GM12878 (cell line): Measurements from ENCODE around the gene PPP5C. TPM values are rescaled to one million over a fixed set of nuclear protein-coding genes. Genes with fewer than 3 reads are reported as not detected.

ENCODE experiments used
- ATAC-seq: fragments of 200-7000 bp; cut with Tn5 transposase; 3 replicates; pipeline ENCODE4 v1.9.1; 2020; ENCODE audit warnings: mild to moderate bottlenecking, moderate library complexity
- BruUV-seq: library from RNA; stranded (reverse); fragments of 400-500 nt; replicated peaks from 2 replicates; lab custom pipeline; 2021; lab: Mats Ljungman, UMichigan
- CTCF ChIA-PET: fragments of 300-600 bp; sonication (Branson Sonifier 250); formaldehyde crosslinking; extraction: SDS; loops from one replicate; lab custom pipeline; 2021; ENCODE audit warnings: inconsistent platforms; lab: Yijun Ruan, JAX
- POLR2A ChIA-PET: fragments of 350-600 bp; formaldehyde crosslinking; extraction: SDS; loops from one replicate; lab custom pipeline; 2021; ENCODE audit warnings: inconsistent platforms; lab: Charles Lee
- RAD21 ChIA-PET: fragments of 300-600 bp; sonication (Branson Sonifier 250); formaldehyde crosslinking; loops from one replicate; lab custom pipeline; 2023; ENCODE audit warnings: antibody characterized with exemption; ENCODE audit not compliant: unreplicated experiment; lab: Charles Lee
- SMC1A ChIA-PET: fragments of 300-600 bp; sonication (Branson Sonifier 250); formaldehyde crosslinking; loops from one replicate; lab custom pipeline; 2023; ENCODE audit not compliant: unreplicated experiment, uncharacterized antibody; lab: Charles Lee
- DNase-seq: peaks from one replicate; pipeline ENCODE4 v3.0.0-alpha.2; 2011; ENCODE audit warnings: low read depth, low spot score
- FAIRE-seq: peaks from 3 replicates; lab custom pipeline; 2011; peaks lifted over from hg19 to GRCh38; lab: Jason Lieb, UNC
- H2AFZ ChIP-seq: 2 replicates; pipeline ENCODE4 v1.6.0; 2011; ENCODE audit warnings: low read depth, low read length, control low read depth; ENCODE audit not compliant: control insufficient read depth
- H3K27ac ChIP-seq: 2 replicates; pipeline ENCODE4 v1.5.1; 2011; ENCODE audit warnings: control low read depth; ENCODE audit not compliant: control insufficient read depth, insufficient read depth
- H3K27me3 ChIP-seq, 2 experiments: replicated peaks in 1 of 2; 2 replicates each; pipeline versions ENCODE4 v1.6.0 to v1.6.1; 2011; ENCODE audit warnings: low read length in 1 of 2; ENCODE audit not compliant: control insufficient read depth in 2 of 2, insufficient read depth in 2 of 2
- H3K36me3 ChIP-seq, 2 experiments: 2 replicates each; pipeline ENCODE4 v1.5.1; 2011; ENCODE audit warnings: low read length in 1 of 2; ENCODE audit not compliant: control insufficient read depth in 2 of 2, insufficient read depth in 2 of 2
- H3K4me1 ChIP-seq: 2 replicates; pipeline ENCODE4 v1.6.1; 2011; ENCODE audit warnings: mild to moderate bottlenecking, low read length, moderate library complexity, mixed read lengths; ENCODE audit not compliant: control insufficient read depth, insufficient read depth
- H3K4me2 ChIP-seq: 2 replicates; pipeline ENCODE4 v1.6.0; 2011; ENCODE audit warnings: control low read depth; ENCODE audit not compliant: control insufficient read depth, insufficient read depth
- H3K4me3 ChIP-seq: fragments of 200-600 bp; sonication (generic); 2 replicates; pipeline ENCODE4 v1.5.1; 2016
- H3K79me2 ChIP-seq: 2 replicates; pipeline ENCODE4 v1.6.0; 2011; ENCODE audit warnings: low read length; ENCODE audit not compliant: control insufficient read depth, insufficient read depth
- H3K9ac ChIP-seq: 2 replicates; pipeline ENCODE4 v1.8.0; 2011; ENCODE audit warnings: low read length, control low read depth, mixed read lengths; ENCODE audit not compliant: control insufficient read depth, insufficient read depth
- H3K9me3 ChIP-seq: replicated peaks from 3 replicates; pipeline ENCODE4 v1.5.1; 2011; ENCODE audit warnings: mild to moderate bottlenecking, low read length; ENCODE audit not compliant: control insufficient read depth, insufficient read depth
- H4K20me1 ChIP-seq: 2 replicates; pipeline ENCODE4 v1.6.0; 2011; ENCODE audit not compliant: control insufficient read depth, insufficient read depth
- BHLHE40 ChIP-seq, 2 experiments: fragments of 450-650 bp in 1 of 2; IDR thresholded peaks; 2 replicates each; pipeline ENCODE4 v1.6.1; 2011 to 2017; ENCODE audit warnings: low read depth in 2 of 2, borderline replicate concordance in 1 of 2, improper control_type of control experiment in 1 of 2, low read length in 1 of 2, mild to moderate bottlenecking in 1 of 2
- KAT2A ChIP-seq: conservative IDR thresholded peaks from 2 replicates; pipeline ENCODE4 v1.6.1; 2011; ENCODE audit warnings: low read depth, low read length; ENCODE audit not compliant: control insufficient read depth
- LARP7 ChIP-seq: fragments of 450-650 bp; IDR thresholded peaks from 2 replicates; pipeline ENCODE4 v1.6.1; 2017; ENCODE audit warnings: mild to moderate bottlenecking
- MTA3 ChIP-seq: IDR thresholded peaks from 2 replicates; pipeline ENCODE4 v1.6.1; 2012; ENCODE audit warnings: low read length, inconsistent platforms, borderline replicate concordance
- RBBP5 ChIP-seq: fragments of 200-600 bp; sonication (generic); conservative IDR thresholded peaks from 2 replicates; pipeline ENCODE4 v1.6.1; 2016
- RELA ChIP-seq: fragments of 450-650 bp; IDR thresholded peaks from 2 replicates; pipeline ENCODE4 v1.8.0; 2014; ENCODE audit warnings: borderline replicate concordance; ENCODE audit not compliant: partially characterized antibody
- ZNF24 ChIP-seq: fragments of 450-650 bp; IDR thresholded peaks from 2 replicates; pipeline ENCODE4 v1.6.1; 2017; ENCODE audit warnings: antibody characterized with exemption, mild to moderate bottlenecking
- whole genome bisulfite sequencing: methylation state at CpG from one replicate; pipeline ENCODE4 v1.1.6; 2016; ENCODE audit warnings: low lambda C conversion rate; ENCODE audit not compliant: insufficient replicate concordance, insufficient coverage; ENCODE audit errors: missing lambda C conversion rate; 5-methylcytosine and 5-hydroxymethylcytosine counted together
- in situ Hi-C: fragments of 300-500 bp; cut with MboI; formaldehyde crosslinking; loops from 9 replicates; pipeline ENCODE4 v1.14.3; 2018; ENCODE audit warnings: mixed read lengths
- intact Hi-C: fragments of 100-400 bp; cut with micrococcal nuclease; formaldehyde crosslinking; loops from one replicate; pipeline ENCODE4 v1.14.2; 2022; ENCODE audit not compliant: unreplicated experiment
- polyA plus RNA-seq, 11 experiments: library from polyadenylated mRNA; depleted of rRNA in 4 of 11; unstranded in 6 of 11; stranded (reverse) in 5 of 11; fragments of >200 nt; fragmentation: Nextera tagmentation in 4 of 11; fragmentation: Illumina TruSeq in 1 of 11; extraction: Ambion mirVana in 4 of 11; extraction: Trizol in 1 of 11; gene quantifications; 1 replicate in 1 of 11; 2 replicates in 10 of 11; pipeline versions ENCODE4 v1.2.1 to v1.2.3, GENCODE V29; 2011 to 2016; ENCODE audit warnings: inconsistent platforms in 2 of 11, missing spikeins in 2 of 11, low read depth in 1 of 11
- total RNA-seq, 4 experiments: library from RNA; depleted of rRNA in 3 of 4; stranded (reverse); fragments of >200 nt in 3 of 4; fragmentation: Illumina TruSeq in 1 of 4; extraction: Trizol in 1 of 4; gene quantifications; 2 replicates each; pipeline versions ENCODE4 v1.2.1 to v1.2.3, GENCODE V29; 2013 to 2021
- TF ChIP-seq, protein P1 (sequence below): fragments of 150-350 bp; IDR thresholded peaks from 2 replicates; pipeline ENCODE4 v1.6.1; 2016; ENCODE audit warnings: low read depth, low read length
- TF ChIP-seq, protein P2 (sequence below): fragments of 450-650 bp; IDR thresholded peaks from 2 replicates; pipeline ENCODE4 v1.6.1; 2016; ENCODE audit warnings: mild to moderate bottlenecking, moderate library complexity, borderline replicate concordance

PPP5C gene
- total and polyA plus RNA-seq, 10 of the 15 experiments (the other 5 are each of a cell fraction or from before 2014, with no cell fraction given) = 1.1 to 154 (median 94.5) TPM

DNA sequence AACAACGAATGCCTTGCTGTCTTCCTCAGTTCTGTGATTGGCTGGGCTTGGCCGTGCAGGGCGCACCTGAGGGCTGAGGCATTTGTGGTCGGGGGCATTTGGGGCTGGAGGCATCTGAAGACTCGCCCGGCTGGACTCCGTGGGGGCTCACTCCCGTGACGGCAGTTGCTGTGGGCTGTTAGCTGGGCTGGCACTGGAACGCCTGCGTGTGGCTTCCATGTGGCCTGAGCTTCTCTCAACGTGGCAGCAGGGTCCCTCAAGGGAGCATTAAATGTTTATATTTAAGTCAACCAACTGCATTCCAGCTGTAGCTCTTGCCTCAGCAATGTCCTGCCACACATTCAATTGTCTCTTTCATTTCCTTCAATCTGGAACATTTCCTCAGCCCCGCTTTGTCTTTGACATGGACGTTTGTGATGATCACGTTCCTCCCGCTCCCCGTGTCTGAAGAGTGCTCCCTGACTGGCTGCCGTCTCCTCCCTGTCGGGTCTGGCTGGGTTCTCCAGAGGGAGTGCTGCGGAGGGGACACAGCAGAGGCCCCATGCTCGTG lies 45.4 kb downstream of the PPP5C start (continued):
- TF ChIP-seq, protein P1, sequence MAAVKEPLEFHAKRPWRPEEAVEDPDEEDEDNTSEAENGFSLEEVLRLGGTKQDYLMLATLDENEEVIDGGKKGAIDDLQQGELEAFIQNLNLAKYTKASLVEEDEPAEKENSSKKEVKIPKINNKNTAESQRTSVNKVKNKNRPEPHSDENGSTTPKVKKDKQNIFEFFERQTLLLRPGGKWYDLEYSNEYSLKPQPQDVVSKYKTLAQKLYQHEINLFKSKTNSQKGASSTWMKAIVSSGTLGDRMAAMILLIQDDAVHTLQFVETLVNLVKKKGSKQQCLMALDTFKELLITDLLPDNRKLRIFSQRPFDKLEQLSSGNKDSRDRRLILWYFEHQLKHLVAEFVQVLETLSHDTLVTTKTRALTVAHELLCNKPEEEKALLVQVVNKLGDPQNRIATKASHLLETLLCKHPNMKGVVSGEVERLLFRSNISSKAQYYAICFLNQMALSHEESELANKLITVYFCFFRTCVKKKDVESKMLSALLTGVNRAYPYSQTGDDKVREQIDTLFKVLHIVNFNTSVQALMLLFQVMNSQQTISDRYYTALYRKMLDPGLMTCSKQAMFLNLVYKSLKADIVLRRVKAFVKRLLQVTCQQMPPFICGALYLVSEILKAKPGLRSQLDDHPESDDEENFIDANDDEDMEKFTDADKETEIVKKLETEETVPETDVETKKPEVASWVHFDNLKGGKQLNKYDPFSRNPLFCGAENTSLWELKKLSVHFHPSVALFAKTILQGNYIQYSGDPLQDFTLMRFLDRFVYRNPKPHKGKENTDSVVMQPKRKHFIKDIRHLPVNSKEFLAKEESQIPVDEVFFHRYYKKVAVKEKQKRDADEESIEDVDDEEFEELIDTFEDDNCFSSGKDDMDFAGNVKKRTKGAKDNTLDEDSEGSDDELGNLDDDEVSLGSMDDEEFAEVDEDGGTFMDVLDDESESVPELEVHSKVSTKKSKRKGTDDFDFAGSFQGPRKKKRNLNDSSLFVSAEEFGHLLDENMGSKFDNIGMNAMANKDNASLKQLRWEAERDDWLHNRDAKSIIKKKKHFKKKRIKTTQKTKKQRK = no peak

DNA sequence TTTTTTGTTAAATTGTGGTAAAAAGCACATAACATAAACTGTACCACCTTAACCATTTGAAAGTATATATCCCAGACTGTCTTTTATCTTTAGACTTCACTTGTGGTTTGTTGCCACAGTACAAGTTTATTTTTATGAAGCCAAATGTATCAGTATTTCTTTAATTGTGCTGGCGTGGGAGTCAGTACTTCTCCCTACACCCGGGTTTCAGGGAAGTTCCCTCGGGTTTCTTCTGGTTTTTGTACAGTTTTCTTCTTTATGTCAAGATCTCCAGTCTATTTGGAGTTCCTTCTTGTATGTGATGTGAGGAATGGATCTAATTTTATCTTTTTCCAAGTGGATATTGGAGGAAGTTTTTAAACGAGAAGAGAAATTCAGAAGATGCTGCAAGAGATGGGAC lies 46.0 kb downstream of the PPP5C start:
- Histone ChIP-seq H3K79me2 (no peaks in the 10 kb centered on the region), H3K27me3 (no peaks in the 10 kb centered on the region), H3K36me3 (peaks cover 18 to 26% of the 10 kb centered on the region in 2 experiments), H3K4me3 (no peak overlapping the region), H3K4me1 (no peaks in the 10 kb centered on the region), H3K9ac (no peak overlapping the region), H3K4me2 (no peak overlapping the region), H3K9me3 (no peaks in the 10 kb centered on the region), H2AFZ (no peak overlapping the region), H3K27ac (no peak overlapping the region), H4K20me1 (no peaks in the 10 kb centered on the region)
- in situ Hi-C loops (no loop called here), intact Hi-C loops (loop anchor here (10.0 kb wide), 1 partner anchor 108 kb away; no protein-coding TSS in a partner anchor)
- BruUV-seq = no TSS peak
- ChIA-PET RAD21 (no interaction called here), POLR2A (no interaction called here), SMC1A (no interaction called here), CTCF (interaction anchor here (1.0 kb wide), 1 partner anchor 26 kb away, joined by 3 read pairs; no protein-coding TSS in a partner anchor)
- ATAC-seq = no peak
- no peak for FAIRE-seq
- 40% methylated on average over 4 of the region's 4 CpGs for whole genome bisulfite sequencing
- no peak for DNase-seq
- TF ChIP-seq, protein P2, sequence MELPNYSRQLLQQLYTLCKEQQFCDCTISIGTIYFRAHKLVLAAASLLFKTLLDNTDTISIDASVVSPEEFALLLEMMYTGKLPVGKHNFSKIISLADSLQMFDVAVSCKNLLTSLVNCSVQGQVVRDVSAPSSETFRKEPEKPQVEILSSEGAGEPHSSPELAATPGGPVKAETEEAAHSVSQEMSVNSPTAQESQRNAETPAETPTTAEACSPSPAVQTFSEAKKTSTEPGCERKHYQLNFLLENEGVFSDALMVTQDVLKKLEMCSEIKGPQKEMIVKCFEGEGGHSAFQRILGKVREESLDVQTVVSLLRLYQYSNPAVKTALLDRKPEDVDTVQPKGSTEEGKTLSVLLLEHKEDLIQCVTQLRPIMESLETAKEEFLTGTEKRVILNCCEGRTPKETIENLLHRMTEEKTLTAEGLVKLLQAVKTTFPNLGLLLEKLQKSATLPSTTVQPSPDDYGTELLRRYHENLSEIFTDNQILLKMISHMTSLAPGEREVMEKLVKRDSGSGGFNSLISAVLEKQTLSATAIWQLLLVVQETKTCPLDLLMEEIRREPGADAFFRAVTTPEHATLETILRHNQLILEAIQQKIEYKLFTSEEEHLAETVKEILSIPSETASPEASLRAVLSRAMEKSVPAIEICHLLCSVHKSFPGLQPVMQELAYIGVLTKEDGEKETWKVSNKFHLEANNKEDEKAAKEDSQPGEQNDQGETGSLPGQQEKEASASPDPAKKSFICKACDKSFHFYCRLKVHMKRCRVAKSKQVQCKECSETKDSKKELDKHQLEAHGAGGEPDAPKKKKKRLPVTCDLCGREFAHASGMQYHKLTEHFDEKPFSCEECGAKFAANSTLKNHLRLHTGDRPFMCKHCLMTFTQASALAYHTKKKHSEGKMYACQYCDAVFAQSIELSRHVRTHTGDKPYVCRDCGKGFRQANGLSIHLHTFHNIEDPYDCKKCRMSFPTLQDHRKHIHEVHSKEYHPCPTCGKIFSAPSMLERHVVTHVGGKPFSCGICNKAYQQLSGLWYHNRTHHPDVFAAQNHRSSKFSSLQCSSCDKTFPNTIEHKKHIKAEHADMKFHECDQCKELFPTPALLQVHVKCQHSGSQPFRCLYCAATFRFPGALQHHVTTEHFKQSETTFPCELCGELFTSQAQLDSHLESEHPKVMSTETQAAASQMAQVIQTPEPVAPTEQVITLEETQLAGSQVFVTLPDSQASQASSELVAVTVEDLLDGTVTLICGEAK = no peak
- no peak for TF ChIP-seq BHLHE40 (IDR thresholded peaks at IDR 0.05; ENCODE audit: borderline replicate concordance in 1 of 2, low read depth in 2 of 2, low read length in 1 of 2)
- TF ChIP-seq ZNF24 = no peak
- TF ChIP-seq MTA3 = no peak
- TF ChIP-seq RELA = no peak
- no peak for TF ChIP-seq RBBP5
- TF ChIP-seq KAT2A = no peak
- no peak for TF ChIP-seq LARP7
